GM19455 (cell line): Measurements from ENCODE around the gene PRKAG2.

ENCODE experiments used
- ATAC-seq: cut with Tn5 transposase; IDR thresholded peaks from one replicate; pipeline ENCODE4 v1.9.1; 2021; ENCODE audit not compliant: unreplicated experiment

PRKAG2 gene

DNA sequence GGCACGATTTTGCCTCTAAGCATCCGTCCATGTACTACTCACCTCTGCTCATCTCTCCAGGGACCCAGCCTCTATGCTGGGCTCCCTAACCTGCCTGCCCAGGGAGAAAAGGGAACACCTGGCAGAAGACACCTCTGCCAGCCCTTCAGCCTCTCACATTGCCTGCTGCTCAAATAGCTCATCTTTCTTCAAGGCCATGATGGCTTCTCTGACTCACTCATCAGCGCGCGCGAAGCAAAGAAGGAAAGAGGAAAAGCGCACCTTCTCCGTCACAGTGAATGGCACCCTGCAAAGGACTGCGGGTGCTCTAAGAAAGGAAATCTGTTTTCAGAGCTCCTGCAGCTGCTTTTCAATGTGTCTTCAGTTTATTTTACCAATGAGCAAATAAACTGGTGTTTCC lies 174.0 kb downstream of the PRKAG2 start:
- no peak for ATAC-seq

DNA sequence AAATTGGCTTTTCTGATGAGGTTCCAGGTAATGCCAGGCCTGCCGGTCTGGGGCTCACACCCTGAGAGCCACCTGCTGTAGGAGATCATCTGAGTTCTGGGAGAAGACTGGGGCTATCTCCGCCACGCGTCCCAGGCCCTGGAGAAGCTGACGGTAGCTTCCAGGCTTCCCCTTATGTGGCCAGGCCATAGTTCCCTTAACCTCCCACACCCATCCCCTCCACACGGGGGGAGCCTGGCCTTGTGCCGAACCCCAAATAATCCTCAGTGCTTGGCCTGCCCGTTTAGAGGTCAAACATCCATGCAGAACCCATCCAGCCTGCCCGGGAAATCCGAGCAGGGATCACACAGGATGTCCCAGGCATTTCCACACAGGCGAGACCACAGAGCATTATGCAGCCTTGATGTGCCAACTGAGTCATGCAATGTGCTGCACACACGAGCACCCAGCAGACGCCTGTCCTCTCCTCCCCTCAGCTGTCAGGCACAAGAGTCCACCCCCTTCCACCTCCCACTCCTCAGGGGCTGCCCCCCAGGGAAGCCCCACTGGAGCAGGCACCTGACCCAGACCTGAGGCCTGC lies 176.2 kb downstream of the PRKAG2 start:
- no peak for ATAC-seq

DNA sequence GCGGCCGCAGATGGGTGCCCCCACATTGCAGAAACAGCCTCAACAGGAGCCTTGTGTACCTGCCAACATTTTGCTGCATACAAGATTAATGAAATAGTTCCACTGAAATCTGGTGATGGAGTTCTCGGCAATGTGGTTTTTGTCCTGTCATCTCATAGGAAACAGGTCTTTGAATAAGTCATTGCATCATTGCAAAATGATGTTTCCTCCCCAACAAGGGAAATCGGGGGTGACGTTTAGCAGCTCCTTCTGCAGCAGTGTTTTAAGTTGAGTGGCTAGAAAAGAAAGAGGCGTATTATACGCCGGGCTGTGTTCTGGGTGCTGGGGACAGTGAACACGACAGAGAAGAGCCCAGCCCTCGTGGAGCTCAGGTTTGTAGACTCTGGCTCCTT lies 177.0 kb downstream of the PRKAG2 start:
- ATAC-seq = no peak

DNA sequence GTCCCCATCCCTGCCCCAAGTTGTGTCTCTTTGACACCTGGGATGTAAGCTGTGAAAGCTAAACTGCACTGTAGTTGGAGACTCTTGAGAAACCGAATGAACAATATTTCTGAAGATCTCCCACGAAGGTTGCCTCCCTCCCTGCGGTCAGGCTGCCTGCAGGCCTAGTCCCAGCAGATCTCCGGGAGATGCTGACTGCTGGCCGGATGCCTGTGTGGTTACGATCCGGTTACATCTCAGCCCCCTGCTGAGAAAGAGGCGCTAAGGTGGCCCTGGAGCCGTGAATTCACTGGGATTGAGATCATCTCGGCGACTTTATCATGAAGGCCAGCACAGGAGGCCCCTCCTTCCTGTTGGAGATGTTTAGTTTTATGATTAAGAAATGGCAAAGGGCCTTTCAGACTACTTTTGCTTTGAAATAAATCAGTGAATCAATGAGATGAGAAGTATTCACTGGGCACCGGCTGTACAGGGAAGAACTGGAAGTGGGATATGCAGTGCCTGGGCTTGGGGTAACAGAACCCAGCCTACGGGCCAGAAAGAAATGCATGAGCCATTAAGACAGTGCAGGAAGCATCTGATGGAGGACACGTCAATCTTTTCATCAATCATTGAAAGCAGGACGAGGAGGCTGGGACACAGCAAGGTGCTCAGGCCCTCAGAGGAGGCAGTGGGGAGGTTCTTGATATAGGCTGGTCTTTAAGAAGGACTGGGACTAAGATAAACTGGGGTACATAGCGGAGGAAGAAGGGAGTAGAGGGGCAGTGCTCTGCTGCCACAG lies 177.6 kb downstream of the PRKAG2 start:
- ATAC-seq = no peak

DNA sequence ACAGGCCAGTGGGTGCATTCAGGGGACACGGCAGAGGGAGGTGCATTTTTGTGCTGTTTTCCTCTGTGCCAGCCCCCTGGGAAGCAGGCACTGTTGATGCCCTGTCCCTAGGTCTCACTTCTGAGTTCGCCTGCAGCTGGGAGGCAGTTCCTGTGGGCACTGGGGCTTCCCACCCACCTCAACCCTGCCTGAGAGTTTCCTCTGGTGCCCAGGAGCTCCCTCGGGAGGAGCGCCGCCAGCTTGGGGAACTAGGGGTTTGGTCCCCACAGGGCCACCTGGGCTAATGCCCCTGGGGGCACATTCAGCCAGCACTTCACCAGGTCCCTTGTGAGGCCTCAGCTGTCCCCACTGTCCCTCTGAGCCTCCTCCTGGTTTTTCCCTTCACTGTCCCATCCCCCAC lies 179.0 kb downstream of the PRKAG2 start:
- no peak for ATAC-seq

DNA sequence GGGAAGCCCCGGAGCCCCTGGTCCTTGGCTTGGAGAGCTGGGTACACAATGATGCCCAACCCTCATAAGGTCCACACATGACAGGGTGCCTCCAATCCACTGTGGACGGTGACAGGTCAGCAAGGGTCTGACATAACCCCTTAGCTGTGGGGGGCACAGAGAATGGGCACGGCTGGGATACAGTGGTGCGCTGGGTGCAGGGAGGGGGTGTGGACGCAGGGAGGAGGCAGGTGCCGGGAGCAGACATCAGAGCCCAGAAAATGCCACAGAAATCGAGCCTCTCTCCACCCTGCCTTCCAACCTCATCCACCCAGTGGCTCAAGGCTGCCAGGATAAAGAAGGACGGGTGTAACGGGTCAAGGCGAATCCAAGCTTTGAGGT lies 179.4 kb downstream of the PRKAG2 start:
- no peak for ATAC-seq

DNA sequence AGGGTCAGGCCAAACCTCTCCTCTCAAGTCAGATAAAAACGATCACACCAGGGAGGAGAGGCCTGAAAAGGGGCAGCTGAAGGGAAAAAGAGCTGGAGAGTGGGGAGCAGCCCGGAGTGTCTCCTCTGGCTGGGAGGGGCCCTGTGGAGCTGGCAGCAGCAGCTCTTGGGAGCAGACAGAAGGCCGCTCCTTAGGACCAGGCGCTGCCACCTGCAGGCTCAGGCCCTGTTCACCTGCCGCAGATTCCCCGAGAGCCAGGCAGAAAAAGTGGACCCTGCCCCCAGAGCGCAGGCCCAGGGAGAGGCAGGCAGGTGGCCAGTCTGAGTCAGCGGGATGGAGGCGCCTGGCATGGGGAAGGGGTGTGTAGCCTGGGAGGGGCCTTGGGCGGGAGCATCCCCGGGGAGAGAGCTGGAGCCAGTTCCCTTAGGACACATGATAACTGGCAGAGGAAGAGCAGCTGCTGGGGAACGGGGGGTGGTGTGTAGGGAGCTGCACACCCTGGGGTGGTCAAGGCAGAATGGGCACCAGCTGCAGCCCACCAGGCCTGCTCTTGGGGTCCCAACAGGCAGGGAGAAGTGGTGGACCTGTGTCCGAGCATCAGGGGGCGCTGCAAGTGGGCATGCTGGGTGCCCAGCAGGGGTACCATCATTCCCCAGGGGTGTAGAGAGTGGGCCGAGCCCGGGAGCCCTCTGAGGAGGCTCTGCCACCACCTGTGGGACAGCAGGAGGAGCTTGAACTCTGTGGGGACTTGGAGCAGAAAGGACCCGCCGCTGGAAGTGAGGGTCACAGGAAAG lies 180.0 kb downstream of the PRKAG2 start:
- no peak for ATAC-seq

DNA sequence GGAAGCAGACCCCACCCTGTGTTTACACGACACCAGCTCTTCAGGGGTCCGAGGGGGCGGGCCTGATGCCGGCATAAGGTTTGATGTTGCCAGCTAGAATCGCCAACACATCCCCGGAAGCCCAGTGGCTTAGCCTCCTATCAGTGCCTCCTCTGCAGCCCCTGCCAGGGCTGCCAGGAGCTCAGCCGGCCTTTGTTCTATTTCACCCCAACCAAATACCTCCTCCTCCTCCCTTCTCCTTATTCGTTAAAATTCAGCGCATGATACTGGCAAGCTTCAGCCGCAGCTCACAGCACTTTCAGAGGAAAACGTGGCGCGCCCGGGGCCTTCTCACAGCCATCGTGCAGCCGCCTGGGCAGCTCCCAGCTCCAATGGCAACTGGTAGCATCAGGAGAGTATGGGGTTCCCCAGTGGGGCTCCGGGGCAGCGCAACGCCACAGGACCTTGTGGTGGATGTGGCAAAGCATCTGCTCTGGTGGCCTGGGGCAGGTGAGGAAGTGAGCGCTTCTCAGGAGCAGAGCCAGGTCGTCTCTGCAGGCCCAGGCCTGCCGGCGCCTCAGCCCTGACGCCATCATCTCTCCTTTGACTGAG lies 180.9 kb downstream of the PRKAG2 start:
- ATAC-seq = no peak

DNA sequence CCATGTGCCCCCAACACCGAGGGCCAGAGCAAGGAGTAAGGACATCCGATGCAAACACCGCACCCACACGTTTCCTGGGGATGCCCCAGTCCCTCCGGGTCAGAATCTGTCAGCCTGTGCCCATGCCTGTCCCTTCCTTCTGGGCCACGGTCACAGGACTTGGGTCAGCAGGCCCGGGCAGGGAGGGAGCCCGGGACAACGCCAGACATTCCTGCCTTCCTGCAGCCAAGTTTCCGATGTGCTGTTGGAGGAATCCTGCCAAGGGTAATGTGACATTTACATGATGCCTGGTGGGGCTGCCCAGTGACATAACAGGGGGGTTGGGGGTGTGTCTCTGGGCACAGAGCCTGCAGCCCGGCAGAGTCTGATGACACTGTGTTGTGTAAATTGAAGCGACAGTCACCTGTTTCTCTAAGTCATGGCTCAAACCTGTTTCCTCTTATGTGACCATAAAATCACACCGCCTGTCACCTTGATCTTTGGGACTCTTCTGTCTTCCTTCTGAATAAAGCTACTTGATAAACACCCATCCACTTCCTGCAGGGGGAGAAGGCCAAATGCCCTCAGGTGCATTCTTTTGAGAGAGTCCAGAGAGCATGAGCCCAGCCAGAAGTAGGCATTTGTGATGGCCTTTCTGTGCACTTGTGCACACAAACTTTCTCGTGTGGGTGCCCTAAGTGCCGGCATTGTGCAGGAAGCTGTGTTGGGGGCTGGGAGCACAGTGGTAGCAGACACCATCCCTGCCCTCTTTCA lies 181.9 kb downstream of the PRKAG2 start:
- ATAC-seq = no peak

DNA sequence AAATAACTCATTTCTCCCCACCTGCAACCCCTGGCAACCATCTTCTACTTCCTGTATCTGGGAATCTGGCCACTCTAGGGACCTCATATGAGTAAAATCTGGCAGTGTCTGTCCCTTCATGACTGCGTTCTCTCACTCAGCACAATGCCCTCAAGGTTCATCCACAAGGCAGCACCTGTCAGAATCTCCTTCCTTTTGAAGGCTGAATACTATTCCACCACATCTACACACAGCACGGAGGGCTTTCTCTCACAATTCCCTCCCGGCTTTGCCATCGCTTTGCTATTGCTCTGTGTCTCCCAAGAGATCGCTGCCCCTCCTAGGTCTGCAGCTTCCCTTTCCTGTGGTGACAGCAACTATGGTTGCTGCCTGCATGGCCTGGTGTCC lies 182.5 kb downstream of the PRKAG2 start:
- ATAC-seq = no peak

DNA sequence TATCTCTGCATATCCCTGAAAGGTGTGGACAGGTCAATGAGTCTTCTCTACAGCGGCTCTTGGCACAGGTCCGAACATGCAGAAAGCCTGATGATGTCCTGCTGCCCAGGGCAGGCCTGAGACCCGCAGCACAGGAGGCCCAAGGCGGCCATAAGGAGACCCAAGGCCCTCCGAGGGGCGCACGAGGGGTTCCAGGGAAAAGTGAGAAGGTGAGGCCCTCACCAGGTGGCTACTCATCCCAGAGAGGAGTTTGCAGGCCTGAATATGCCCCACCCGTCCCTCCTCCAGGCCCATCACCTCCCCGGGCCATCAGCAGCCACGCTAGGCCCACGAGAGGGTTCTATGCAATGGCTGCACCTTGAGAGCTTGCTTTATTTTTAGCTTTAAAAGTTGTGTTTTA lies 183.8 kb downstream of the PRKAG2 start:
- no peak for ATAC-seq

DNA sequence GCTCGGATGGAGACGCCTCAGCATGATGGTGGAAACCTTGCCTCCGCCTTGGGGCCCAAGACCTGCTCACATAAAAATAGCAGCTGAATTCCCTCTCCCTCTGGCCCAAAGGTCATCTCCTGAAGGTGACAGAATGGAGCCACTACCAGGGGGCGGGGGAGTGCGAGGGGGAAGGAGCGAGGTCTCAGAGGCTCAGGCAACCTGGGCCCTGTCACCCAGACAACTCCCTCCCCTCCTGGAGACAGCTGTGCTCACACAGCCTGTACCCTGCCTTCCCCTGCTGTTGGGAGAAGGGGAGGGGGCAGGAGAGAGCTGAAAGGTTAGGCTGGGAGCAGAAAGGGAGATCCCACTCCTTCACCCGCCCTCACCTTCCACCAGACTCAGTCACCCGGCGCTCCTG lies 184.2 kb downstream of the PRKAG2 start:
- ATAC-seq = no peak

DNA sequence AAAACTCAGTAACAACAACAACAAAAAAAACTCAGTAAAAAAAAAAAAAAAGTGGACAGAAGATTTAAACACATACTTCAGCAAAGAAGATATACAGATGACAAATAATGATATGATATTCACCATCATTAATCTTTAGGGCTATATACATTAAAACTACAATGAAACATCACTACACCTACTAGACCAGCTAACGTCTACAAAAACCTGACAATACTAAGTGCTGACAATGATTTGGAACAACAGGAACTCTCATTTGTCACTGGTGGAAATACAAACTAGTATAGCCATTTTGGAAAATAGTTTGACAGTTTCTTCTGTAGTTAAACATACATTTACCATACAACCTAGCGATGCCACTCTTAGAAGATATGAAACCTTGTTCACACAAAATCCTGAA lies 185.5 kb downstream of the PRKAG2 start:
- no peak for ATAC-seq

DNA sequence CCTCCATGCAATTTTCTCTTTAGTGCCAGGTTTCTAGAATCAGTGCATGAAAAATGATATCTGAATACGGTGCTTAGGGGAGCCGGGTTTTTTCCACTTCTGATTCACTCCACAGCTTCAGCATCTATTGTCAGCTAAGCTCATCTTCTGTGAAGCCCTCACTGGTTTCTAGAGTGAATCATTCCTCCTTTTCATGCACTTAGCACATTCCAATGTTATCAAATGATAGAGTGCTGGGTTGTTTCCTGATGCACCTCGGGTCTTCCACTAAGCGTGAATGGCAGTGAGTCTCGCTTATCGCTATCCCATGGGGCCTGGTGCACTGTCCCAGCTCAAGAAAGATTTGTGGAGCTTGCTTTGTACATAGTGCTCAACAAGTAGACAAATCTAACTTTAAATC lies 186.3 kb downstream of the PRKAG2 start:
- no peak for ATAC-seq

DNA sequence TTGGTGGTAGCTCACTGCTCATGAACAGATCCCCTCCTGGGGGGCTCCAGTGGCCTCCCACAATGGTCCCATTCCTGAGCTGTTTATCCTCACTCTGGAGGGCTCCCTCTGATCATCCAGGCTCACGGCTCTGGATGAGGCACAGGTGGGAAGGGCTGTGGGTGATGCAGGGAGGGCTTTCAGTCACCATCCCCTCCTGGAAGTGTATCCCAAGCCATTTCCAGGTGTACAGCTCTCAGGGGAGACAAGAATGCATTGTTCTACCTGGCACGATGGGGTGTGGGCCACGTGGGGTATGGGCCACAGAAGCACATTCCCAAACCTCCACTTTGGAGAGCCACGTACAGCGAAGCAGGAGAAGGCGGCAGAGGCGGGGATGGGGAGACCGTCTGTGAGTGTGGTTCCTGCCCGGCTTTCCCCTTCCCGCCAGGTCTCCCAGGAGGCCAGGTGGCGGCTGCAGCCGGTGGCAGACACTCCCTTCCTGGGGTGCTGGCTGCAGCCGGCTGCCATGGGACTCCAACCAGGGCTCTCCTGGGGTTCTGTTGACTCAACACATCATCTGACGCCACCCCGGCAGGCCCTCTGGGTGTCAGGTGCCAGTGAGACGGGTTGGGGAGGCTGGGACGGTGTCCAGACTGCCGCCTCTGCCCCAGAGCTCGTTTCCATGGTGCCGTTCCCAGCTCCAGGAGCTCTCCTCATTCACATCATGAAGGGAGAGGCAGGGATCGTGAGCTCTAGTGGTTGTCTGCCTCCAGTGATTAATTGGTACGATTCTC lies 187.5 kb downstream of the PRKAG2 start:
- ATAC-seq = no peak

DNA sequence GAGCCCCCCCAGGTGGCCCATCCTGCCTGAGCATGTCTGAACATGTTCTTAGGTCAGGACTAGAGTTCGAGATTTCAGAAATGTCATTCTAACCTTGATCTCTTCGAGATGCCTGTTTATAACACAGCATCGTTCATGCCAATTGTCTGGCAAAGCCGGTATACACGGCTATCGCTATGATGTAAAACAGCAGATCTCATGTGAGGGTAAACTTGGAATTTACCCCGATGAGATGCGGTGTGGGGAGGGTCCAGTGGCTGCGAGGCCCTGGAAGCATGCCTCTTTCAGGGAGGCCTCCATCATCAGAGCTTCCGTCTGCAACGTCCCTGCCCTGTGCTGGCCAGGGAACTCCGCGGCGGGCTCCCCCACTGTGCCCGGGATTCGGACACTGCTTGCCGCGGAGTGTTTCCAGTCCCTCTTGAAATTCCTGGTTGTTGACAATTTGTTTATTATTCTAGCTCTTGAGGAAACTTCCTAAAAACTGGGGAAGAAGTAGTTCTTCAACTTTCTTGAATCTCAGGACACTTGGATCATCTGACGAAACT lies 188.6 kb downstream of the PRKAG2 start:
- ATAC-seq = no peak

DNA sequence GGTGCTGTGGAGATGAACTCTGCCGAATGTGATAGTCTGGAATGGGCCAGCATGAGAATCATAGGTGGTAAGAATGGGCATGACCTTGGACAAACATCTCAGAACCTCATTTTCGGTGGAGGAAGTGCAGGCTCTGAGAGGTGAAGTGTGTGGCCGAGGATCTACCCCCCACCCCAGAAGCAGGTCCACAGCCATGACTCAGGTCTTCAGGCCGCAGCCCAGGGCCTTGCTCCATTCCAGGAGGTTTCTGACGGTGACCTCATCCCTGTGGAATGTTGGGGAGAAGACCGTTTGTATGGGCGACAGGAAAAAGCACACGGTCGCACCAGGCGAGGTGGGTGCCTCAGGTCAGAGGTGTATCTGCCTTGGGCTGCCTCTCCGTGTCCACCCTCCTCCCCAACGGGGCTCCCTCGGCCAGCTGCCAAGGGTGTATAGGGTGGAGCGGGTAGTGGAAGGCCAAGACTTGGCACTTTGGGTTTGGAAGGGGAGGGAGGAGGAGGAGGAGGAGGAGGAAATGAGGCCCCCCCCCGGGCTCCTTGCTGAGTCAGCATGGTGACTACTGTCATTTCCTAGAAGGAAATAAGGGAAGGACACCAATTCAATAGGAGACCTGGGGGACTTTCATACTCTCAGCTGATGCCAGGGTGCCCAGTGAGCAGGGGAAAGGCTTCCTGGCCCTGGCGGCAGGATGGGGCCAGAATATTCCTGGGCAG lies 189.2 kb downstream of the PRKAG2 start:
- no peak for ATAC-seq

DNA sequence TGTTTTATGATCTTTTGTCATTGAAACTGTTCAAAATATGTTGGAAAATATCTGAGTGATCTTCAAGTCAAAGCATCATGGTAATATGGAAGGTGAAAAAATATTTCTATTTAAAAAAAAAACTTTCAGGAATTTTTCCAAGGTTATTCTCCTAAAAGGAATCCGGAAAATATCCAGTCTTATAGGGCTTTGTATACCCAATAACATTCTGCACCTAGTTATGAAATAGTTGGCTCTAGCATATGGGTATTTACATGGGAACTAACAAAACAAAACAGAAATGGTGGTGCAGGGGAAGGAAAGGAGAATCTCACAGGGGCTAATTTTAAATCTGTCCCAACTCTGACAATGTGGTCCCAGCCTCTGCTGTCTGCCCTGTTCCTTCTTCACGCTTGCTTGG lies 190.1 kb downstream of the PRKAG2 start:
- ATAC-seq = no peak

DNA sequence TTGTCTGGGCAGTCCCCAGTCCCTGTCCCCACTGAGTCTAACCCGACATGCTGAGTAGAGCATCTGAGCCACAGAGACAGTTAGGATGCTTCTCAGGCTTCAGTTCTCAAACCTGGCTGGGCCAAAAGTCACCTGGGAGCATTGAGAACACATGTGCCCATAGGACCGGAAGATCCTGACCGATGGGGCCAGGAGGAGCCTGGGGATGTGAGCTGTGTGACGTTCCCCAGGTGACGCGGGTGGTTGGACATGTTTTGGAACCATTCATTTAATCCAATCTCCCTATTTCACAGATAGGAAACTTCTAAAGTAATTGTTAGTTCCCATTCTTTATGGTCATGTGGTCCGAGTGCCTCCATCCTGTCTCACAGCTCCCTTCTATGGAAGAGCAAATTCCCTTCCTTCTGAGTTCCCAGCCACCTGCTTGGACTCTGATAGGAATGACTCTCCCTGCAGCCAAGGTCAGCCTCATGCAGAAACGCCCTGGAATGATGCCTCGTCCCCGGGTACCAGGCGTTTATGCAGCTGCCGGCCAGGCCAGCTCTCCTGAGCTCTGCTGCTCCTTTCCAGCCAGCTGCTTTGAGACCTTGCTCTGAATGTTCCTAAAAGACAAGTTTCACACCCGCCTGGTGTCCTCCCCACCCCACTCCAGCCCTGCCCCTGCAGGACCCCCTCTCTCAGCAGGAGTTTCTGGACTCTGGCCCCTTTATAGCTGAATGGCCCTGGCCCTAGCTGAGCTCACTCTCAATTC lies 190.7 kb downstream of the PRKAG2 start:
- ATAC-seq = no peak
